Neural cell (in vitro differentiated cells): Measurements from ENCODE around the gene DNER. TPM values are rescaled to one million over a fixed set of nuclear protein-coding genes. Genes with fewer than 3 reads are reported as not detected.

Experiments
- H2AFZ ChIP-seq: fragments of 200-600, 300-800 bp; sonication (generic), shearing (Covaris generic); 2 replicates; pipeline ENCODE4 v1.6.0; 2014; ENCODE audit warnings: low read depth, mild to moderate bottlenecking, antibody characterized with exemption, low read length, moderate library complexity
- H3F3A ChIP-seq: fragments of 200-600 bp; shearing (Covaris generic); 2 replicates; pipeline ENCODE4 v1.6.1; 2016; ENCODE audit warnings: mild to moderate bottlenecking, moderate library complexity, mixed read lengths, antibody characterized with exemption, low read length; ENCODE audit not compliant: insufficient read depth, poor library complexity, severe bottlenecking
- H3K27ac ChIP-seq: fragments of 200-600, 300-800 bp; sonication (generic), shearing (Covaris generic); 2 replicates; pipeline ENCODE4 v1.5.1; 2014; ENCODE audit warnings: mild to moderate bottlenecking, low read length, moderate library complexity
- H3K27me3 ChIP-seq: fragments of 300-800, 200-600 bp; sonication (generic), shearing (Covaris generic); 2 replicates; pipeline ENCODE4 v1.6.0; 2014; ENCODE audit warnings: mild to moderate bottlenecking, low read depth, low read length, moderate library complexity; ENCODE audit not compliant: insufficient read depth
- H3K36me3 ChIP-seq: fragments of 300-800, 200-600 bp; sonication (generic), shearing (Covaris generic); 2 replicates; pipeline ENCODE4 v1.5.1; 2014; ENCODE audit warnings: mild to moderate bottlenecking, antibody characterized with exemption, low read length, moderate library complexity; ENCODE audit not compliant: insufficient read depth
- H3K4me2 ChIP-seq: fragments of 300-800, 200-600 bp; sonication (generic), shearing (Covaris generic); 2 replicates; pipeline ENCODE4 v1.6.0; 2014; ENCODE audit warnings: mild to moderate bottlenecking, low read length
- H3K4me3 ChIP-seq: fragments of 300-800, 200-600 bp; sonication (generic), shearing (Covaris generic); 2 replicates; pipeline ENCODE4 v1.5.1; 2014; ENCODE audit warnings: mild to moderate bottlenecking, low read length, moderate library complexity
- H3K79me2 ChIP-seq: fragments of 200-600 bp; shearing (Covaris generic); replicated peaks from 2 replicates; pipeline ENCODE4 v1.6.0; 2014; ENCODE audit warnings: mild to moderate bottlenecking, low read length, moderate library complexity; ENCODE audit not compliant: insufficient read depth
- H3K9ac ChIP-seq: fragments of 300-800, 200-600 bp; sonication (generic), shearing (Covaris generic); 2 replicates; pipeline ENCODE4 v1.6.1; 2016; ENCODE audit warnings: mild to moderate bottlenecking, low read length, mixed read lengths
- H3K9me2 ChIP-seq: fragments of 200-600 bp; shearing (Covaris generic); 2 replicates; pipeline ENCODE4 v1.6.1; 2016; ENCODE audit warnings: mild to moderate bottlenecking, low read length, mixed read lengths; ENCODE audit not compliant: insufficient read depth
- H3K9me3 ChIP-seq: fragments of 200-600, 300-800 bp; sonication (generic), shearing (Covaris generic); 2 replicates; pipeline ENCODE4 v1.6.1; 2016; ENCODE audit warnings: mild to moderate bottlenecking, mixed run types, low read length, moderate library complexity, mixed read lengths
- H4K20me1 ChIP-seq: fragments of 200-600 bp; shearing (Covaris generic); 2 replicates; pipeline ENCODE4 v1.6.1; 2016; ENCODE audit warnings: mild to moderate bottlenecking, mixed run types; ENCODE audit not compliant: insufficient read depth
- CTCF ChIP-seq: fragments of 450-650 bp; IDR thresholded peaks from 2 replicates; pipeline ENCODE4 v1.5.1; 2014; ENCODE audit warnings: antibody characterized with exemption, mild to moderate bottlenecking, moderate library complexity; ENCODE audit not compliant: poor library complexity, severe bottlenecking
- EP300 ChIP-seq: fragments of 450-650 bp; conservative IDR thresholded peaks from 2 replicates; pipeline ENCODE4 v1.6.1; 2014; ENCODE audit warnings: antibody characterized with exemption, mild to moderate bottlenecking, moderate library complexity; ENCODE audit not compliant: poor library complexity, severe bottlenecking
- EZH2 ChIP-seq: fragments of 200-600, 300-800 bp; shearing (Covaris generic), sonication (generic); IDR thresholded peaks from 2 replicates; pipeline ENCODE4 v1.6.1; 2014; ENCODE audit warnings: antibody characterized with exemption, low read length, borderline replicate concordance, mild to moderate bottlenecking; ENCODE audit not compliant: insufficient read depth, poor library complexity, severe bottlenecking
- MXI1 ChIP-seq: fragments of 450-650 bp; conservative IDR thresholded peaks from 2 replicates; pipeline ENCODE4 v1.6.1; 2014; ENCODE audit warnings: antibody characterized with exemption, mild to moderate bottlenecking; ENCODE audit not compliant: poor library complexity, severe bottlenecking
- POLR2AphosphoS5 ChIP-seq: IDR thresholded peaks from 2 replicates; pipeline ENCODE4 v1.6.1; 2012
- RAD21 ChIP-seq: fragments of 450-650 bp; conservative IDR thresholded peaks from 2 replicates; pipeline ENCODE4 v1.6.1; 2014; ENCODE audit warnings: antibody characterized with exemption, mild to moderate bottlenecking, moderate library complexity
- REST ChIP-seq: IDR thresholded peaks from 2 replicates; pipeline ENCODE4 v1.6.1; 2012; ENCODE audit warnings: borderline replicate concordance
- SMC3 ChIP-seq: fragments of 450-650 bp; conservative IDR thresholded peaks from 2 replicates; pipeline ENCODE4 v1.6.1; 2014; ENCODE audit warnings: antibody characterized with exemption, mild to moderate bottlenecking, moderate library complexity; ENCODE audit not compliant: poor library complexity
- TAF1 ChIP-seq: IDR thresholded peaks from 2 replicates; pipeline ENCODE4 v1.6.1; 2012; ENCODE audit warnings: low read depth
- polyA plus RNA-seq: library from polyadenylated mRNA; depleted of rRNA; stranded (reverse); fragments of >200 nt; gene quantifications from 2 replicates; pipeline ENCODE4 v1.2.3, GENCODE V29; 2014

Gene DNER
- polyA plus RNA-seq, 1 donor from 2014 or later = 310 TPM

GRCh38 chr2:229674830-229675530 is 39.4 kb downstream of the DNER start:
- peaks cover 3% of the 10 kb centered on the region for H4K20me1 ChIP-seq
- H3K4me3 ChIP-seq = no peak overlapping the region
- no peaks in the 10 kb centered on the region for H3K27me3 ChIP-seq
- no peaks in the 10 kb centered on the region for H3K9me3 ChIP-seq
- no peak overlapping the region for H3K4me2 ChIP-seq
- H3K9ac ChIP-seq = no peak overlapping the region
- no peak for TF ChIP-seq EP300
- no peak for TF ChIP-seq MXI1
- TF ChIP-seq CTCF = no peak
- no peak for TF ChIP-seq REST
- TF ChIP-seq POLR2AphosphoS5 = no peak
- TF ChIP-seq SMC3 = no peak
- no peak for TF ChIP-seq RAD21
- no peak for TF ChIP-seq TAF1
- no peak for TF ChIP-seq EZH2
- H3K27ac ChIP-seq = no peak overlapping the region
- no peak overlapping the region for H2AFZ ChIP-seq
- H3K79me2 ChIP-seq = peaks cover 7% of the 10 kb centered on the region
- H3F3A ChIP-seq = no peaks in the 10 kb centered on the region
- H3K9me2 ChIP-seq = no peaks in the 10 kb centered on the region
- H3K36me3 ChIP-seq = no peaks in the 10 kb centered on the region

- H3K9me2 ChIP-seq = no peaks in the 10 kb centered on the region
- H3K9me3 ChIP-seq = no peaks in the 10 kb centered on the region
- H4K20me1 ChIP-seq = peaks cover 3% of the 10 kb centered on the region
- H3F3A ChIP-seq = no peaks in the 10 kb centered on the region
- no peak overlapping the region for H3K27ac ChIP-seq
- TF ChIP-seq CTCF (no peak), TAF1 (no peak), RAD21 (no peak), MXI1 (no peak), EP300 (no peak), SMC3 (no peak), REST (no peak), EZH2 (no peak), POLR2AphosphoS5 (no peak)
- no peak overlapping the region for H3K4me2 ChIP-seq
- no peaks in the 10 kb centered on the region for H3K36me3 ChIP-seq
- no peaks in the 10 kb centered on the region for H3K27me3 ChIP-seq
- H3K4me3 ChIP-seq = no peak overlapping the region
- H3K79me2 ChIP-seq = peaks cover 7% of the 10 kb centered on the region
- H3K9ac ChIP-seq = no peak overlapping the region
- H2AFZ ChIP-seq = no peak overlapping the region
These were observed 40.7 kb downstream of the DNER start for GRCh38 chr2:229673676-229674075.
